Large intestine (tissue), 3 donors: ENCODE results near the gene DCTN1. TPM values are rescaled to one million over a fixed set of nuclear protein-coding genes. Genes with fewer than 3 reads are reported as not detected.

Source experiments
- DNase-seq, 2 donors: peaks; one replicate each; pipeline versions ENCODE4 v3.0.0 to v3.0.0-alpha.2; 2013
- H3K27ac ChIP-seq: one replicate; pipeline ENCODE4 v1.5.1; 2013; ENCODE audit warnings: low read length
- H3K27me3 ChIP-seq: 2 replicates; pipeline ENCODE4 v1.6.1; 2013; ENCODE audit warnings: low read length; ENCODE audit not compliant: control insufficient read depth, insufficient read depth
- H3K36me3 ChIP-seq: 2 replicates; pipeline ENCODE4 v1.6.1; 2013; ENCODE audit warnings: low read length; ENCODE audit not compliant: control insufficient read depth, insufficient read depth
- H3K4me1 ChIP-seq: one replicate; pipeline ENCODE4 v1.6.1; 2013; ENCODE audit warnings: low read length; ENCODE audit not compliant: control insufficient read depth, insufficient read depth
- H3K4me3 ChIP-seq: one replicate; pipeline ENCODE4 v1.5.1; 2013; ENCODE audit warnings: low read length
- H3K9me3 ChIP-seq: one replicate; pipeline ENCODE4 v1.6.1; 2013; ENCODE audit warnings: mild to moderate bottlenecking, low read depth, low read length, moderate library complexity; ENCODE audit not compliant: control insufficient read depth
- WGBS: methylation state at CpG from one replicate; pipeline ENCODE4 v1.1.5; 2013; ENCODE audit warnings: low lambda C conversion rate; ENCODE audit not compliant: insufficient coverage; 5-methylcytosine and 5-hydroxymethylcytosine counted together
- polyA plus RNA-seq: library from polyadenylated mRNA; unstranded; fragments of 120-200 nt; gene quantifications from one replicate; pipeline ENCODE4 v1.2.1, GENCODE V29; 2013

Gene DCTN1
- polyA plus RNA-seq, 1 donor = 90.7 TPM

DNA sequence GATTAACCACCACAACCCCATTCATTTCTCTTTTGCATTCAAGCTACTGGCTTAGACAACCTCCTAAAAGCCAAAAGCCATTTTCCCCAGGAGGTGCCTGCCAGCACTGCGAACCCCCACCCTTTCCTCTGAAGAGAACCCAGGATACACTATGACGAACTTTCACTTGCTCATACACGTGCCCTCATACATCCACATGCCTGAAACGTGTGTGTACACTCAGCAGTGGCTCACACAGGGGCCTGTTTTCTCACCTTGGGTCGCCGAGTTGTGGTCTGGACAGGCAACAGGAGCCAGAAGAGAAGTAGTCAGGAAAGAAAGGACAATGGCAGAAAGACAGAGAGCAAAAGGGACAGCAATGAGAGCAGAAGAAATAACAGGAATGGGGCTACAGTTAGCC is 7.4 kb downstream of the DCTN1 start:
- H3K4me3 ChIP-seq = no peak overlapping the region
- DNase-seq = no peak
- WGBS = 91% methylated on average over 5 of the region's 6 CpGs
- H3K36me3 ChIP-seq = peaks cover 73% of the 10 kb centered on the region
- H3K27ac ChIP-seq = no peak overlapping the region
- peaks cover 11% of the 10 kb centered on the region for H3K4me1 ChIP-seq
- no peaks in the 10 kb centered on the region for H3K9me3 ChIP-seq
- no peaks in the 10 kb centered on the region for H3K27me3 ChIP-seq

DNA sequence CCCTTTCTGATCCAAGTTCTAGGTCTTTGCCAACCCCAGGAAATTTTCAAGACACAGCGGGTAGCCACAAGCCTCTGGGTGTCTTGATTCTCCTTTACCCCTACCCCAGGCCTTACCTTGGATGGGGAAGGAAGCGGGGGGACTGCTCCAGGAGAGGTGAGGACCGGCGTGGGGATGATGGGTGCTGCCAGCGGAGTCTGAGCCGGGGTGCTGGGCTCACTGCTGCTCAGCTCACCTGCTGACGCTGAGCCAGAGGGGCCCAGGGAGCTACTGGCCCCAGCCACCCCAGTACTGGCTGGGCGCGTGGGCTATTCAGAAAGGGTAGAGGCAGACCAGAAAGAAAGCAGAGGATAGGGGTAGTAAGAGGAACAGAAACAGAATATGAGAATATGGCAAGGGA is 8.7 kb downstream of the DCTN1 start:
- H3K27ac ChIP-seq = no peak overlapping the region
- peaks cover 73% of the 10 kb centered on the region for H3K36me3 ChIP-seq
- no peak for DNase-seq
- H3K4me3 ChIP-seq = no peak overlapping the region
- H3K4me1 ChIP-seq = peaks cover 11% of the 10 kb centered on the region
- 100% methylated on average over 2 of the region's 9 CpGs for WGBS
- H3K27me3 ChIP-seq = no peaks in the 10 kb centered on the region
- no peaks in the 10 kb centered on the region for H3K9me3 ChIP-seq

DNA sequence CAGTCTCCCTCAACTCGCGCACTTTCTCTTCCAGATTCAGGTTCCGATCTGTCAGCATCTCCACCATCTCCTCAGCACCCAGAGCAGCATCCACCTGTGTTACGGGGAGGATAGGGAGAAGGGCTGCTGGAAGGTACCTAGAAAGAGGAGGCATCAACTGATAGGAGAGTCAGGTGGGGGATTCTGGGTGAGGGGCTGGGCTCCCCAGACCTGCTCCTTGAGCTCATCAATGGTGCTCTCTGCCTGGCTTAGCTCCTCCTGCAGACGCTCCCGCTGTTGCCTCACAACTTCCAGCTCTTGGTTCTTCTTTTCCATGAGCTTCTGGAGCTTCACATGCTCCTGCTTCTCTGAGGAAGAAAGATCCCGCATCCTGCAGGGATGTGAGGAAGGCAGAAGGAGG is 10.1 kb downstream of the DCTN1 start:
- H3K27ac ChIP-seq = no peak overlapping the region
- WGBS = no CpG with 5 or more reads among the region's 7 CpGs
- H3K4me1 ChIP-seq = peaks cover 10% of the 10 kb centered on the region
- DNase-seq = no peak
- H3K9me3 ChIP-seq = no peaks in the 10 kb centered on the region
- peaks cover 74% of the 10 kb centered on the region for H3K36me3 ChIP-seq
- H3K27me3 ChIP-seq = no peaks in the 10 kb centered on the region
- H3K4me3 ChIP-seq = no peak overlapping the region

DNA sequence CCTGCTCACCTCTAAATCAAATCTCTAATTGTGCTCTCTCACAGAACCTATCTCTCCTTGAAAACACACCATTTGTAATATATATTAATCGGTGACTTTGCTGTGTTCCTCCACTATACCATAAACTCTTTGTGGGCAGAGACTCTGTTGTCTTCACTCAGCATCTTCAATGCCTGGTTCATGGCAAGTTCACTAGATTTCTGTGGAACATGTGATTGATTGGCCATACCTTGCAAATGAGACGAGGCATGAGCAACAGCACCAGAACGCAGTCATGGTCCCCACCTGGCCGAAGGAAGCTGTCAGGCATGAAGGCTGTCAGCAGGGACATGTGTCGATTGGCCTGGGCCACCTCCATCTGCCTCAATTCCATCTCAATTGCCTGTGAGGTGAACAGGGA is 11.6 kb downstream of the DCTN1 start:
- H3K36me3 ChIP-seq = peaks cover 89% of the 10 kb centered on the region
- H3K9me3 ChIP-seq = no peaks in the 10 kb centered on the region
- DNase-seq = no peak
- peaks cover 6% of the 10 kb centered on the region for H3K4me1 ChIP-seq
- no peaks in the 10 kb centered on the region for H3K27me3 ChIP-seq
- WGBS = no CpG with 5 or more reads among the region's 5 CpGs
- H3K27ac ChIP-seq = no peak overlapping the region
- no peak overlapping the region for H3K4me3 ChIP-seq

DNA sequence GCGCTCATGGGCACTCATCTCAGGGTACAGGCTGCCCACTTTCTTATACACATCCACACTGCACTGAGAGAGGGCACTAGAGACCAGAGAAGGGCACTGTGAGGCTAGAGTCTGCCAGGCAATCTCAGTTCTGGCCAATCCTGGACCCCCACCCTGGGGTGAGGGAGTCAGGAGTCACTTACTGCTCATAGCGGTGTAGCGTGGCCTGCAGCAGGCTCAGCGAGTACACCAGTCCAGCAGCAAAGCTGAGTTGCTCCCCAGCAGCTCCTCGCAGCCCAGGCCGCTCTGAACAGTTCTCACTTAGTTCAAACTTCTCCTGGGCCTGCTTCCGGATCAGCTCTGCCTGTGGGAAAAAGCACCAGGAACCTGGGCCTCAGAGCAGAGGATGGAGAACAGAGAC is 12.3 kb downstream of the DCTN1 start:
- peaks cover 96% of the 10 kb centered on the region for H3K36me3 ChIP-seq

DNA sequence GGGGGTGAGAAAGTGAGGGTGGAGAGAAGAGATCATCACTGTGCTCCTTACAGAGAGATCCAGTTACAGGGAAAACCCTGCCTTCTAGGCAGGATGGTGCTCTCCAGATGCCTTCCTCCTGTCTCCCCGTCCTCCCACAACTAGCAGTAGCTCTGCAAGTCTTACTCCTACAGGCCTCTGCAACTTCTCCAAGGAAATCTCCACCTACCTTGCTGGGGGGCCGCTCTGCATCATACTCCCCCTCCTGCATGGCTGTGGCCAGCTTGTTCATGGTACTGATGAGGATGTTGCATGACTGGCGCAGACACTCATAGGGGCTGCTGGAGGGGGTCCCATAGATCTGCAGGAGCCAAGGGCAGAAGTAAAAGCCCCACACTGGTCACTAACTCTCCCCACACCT is 14.1 kb downstream of the DCTN1 start:
- no peak for DNase-seq
- Histone ChIP-seq H3K4me3 (no peak overlapping the region), H3K4me1 (no peaks in the 10 kb centered on the region), H3K27me3 (no peaks in the 10 kb centered on the region), H3K36me3 (peaks cover 99% of the 10 kb centered on the region), H3K9me3 (no peaks in the 10 kb centered on the region), H3K27ac (no peak overlapping the region)
- WGBS = no CpG with 5 or more reads among the region's 3 CpGs

More for the DNA sequence above, 12.3 kb downstream of the DCTN1 start:
- no peaks in the 10 kb centered on the region for H3K9me3 ChIP-seq
- no CpG with 5 or more reads among the region's 7 CpGs for WGBS
- H3K27me3 ChIP-seq = no peaks in the 10 kb centered on the region
- no peak for DNase-seq
- H3K27ac ChIP-seq = no peak overlapping the region
- no peak overlapping the region for H3K4me3 ChIP-seq
- H3K4me1 ChIP-seq = no peaks in the 10 kb centered on the region

DNA sequence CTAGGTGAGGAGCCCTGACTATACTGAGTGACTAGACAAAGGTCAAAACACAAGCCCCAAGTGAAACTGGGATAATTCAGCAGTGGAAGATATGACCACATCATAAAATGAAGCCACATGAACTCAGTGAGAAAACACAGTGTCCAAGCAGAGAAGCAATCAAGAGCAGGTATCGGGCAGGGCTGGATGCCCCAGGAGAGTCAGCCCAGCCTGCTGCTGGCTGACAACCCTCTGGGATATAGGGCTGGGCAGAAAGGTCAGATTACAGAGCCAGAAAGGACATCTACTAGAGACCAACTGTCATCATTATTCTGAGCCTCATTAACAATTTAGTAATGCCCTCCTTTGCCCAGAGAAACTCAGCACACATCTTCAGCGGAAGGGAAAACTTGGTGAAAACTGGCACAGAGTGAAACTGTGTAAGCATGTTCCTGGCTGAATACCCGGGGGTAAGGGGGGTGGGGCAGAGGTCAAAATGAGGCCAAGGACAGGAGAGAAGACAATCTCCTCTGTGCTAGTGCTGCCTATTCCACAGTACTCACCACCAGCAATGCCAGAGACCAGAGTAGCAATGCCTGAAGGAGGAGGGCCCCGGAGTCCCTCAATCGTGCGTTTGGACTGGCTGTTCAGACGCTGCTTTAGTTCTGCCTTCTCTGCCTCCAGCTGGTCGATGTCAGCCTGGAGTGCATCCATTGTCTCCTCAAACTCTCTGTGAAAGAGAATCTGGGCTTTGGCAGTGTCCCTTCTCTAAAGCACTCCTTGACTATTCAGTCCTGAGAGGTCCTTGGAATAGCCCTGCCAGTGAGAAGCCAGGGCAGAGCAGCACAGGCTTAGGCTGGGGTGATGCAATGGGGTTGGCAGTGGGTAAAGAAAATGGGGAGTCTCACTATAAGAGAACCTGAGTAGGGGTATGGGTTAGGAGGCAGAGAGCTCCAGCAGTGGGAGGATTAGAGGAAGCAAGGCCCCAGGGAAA is 15.3 kb downstream of the DCTN1 start:
- DNase-seq = no peak
- Histone ChIP-seq H3K36me3 (peaks cover 99% of the 10 kb centered on the region), H3K9me3 (no peaks in the 10 kb centered on the region), H3K4me1 (no peaks in the 10 kb centered on the region), H3K4me3 (no peak overlapping the region), H3K27me3 (no peaks in the 10 kb centered on the region), H3K27ac (no peak overlapping the region)
- no CpG with 5 or more reads among the region's 8 CpGs for WGBS

DNA sequence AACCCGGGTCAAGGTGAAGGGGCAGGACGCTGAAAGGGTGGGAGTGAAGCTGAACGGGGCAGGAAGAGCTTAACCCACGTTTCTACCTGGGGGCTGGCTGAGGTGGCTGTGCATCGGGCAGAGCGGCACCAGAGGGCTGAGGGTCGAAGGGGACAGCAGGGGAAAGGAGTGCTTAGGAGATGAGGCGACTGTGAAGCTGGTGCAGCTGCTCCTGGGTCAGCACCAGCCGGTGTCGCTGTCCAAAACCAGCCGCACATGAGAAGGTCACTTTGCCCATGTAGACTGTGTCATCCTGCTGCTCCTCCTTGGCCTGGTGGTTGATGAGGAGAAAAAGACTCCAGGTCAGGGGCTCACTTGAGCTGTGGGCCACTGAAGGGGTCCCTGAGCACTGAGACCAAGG is 18.8 kb downstream of the DCTN1 start:
- DNase-seq = no peak
- WGBS = no CpG with 5 or more reads among the region's 11 CpGs
- H3K27ac ChIP-seq = no peak overlapping the region
- H3K27me3 ChIP-seq = no peaks in the 10 kb centered on the region
- H3K36me3 ChIP-seq = peaks cover 90% of the 10 kb centered on the region
- no peak overlapping the region for H3K4me3 ChIP-seq
- H3K4me1 ChIP-seq = no peaks in the 10 kb centered on the region
- no peaks in the 10 kb centered on the region for H3K9me3 ChIP-seq

DNA sequence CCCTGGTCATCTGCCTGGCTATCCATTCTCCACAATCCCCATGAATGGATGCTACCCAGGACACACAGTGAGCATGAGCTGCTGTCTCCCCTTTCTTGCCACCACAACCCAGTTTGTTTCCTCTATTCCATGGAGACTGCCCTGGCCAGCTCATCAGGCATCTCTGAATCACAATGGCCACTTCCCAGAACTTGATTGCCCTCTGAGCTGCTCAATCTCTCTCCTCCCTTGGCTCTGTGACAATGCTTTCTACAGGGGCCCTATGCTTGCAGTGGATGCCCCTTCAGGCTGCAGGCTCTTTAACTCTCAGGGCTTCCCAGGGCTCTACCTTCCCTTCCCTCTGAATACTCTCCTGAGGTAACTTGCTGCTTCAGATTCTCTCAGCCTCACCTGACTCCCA is 22.5 kb downstream of the DCTN1 start:
- DNase-seq = no peak
- no peaks in the 10 kb centered on the region for H3K4me1 ChIP-seq
- no peak overlapping the region for H3K27ac ChIP-seq
- no peaks in the 10 kb centered on the region for H3K9me3 ChIP-seq
- H3K36me3 ChIP-seq = peaks cover 57% of the 10 kb centered on the region
- no peaks in the 10 kb centered on the region for H3K27me3 ChIP-seq
- no peak overlapping the region for H3K4me3 ChIP-seq

DNA sequence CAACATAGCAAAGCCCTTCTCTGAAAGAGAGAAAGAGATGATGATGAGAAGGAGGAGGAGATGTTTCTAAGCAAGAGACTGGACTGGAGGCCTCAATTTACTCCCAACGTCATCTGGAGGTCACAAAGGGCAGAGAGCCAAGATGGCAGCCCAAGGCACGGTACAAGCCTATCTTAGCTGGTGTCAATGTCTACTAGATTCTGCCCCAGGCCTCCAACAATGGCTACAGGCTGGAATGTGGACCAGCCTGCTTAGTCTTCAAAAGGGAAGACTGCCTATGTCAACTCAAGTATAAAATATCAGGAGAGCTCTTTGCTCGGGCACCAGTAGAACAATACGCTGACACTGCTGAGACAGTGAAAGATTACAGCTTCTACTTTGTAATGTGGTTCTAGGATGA is 30.2 kb downstream of the DCTN1 start:
- WGBS = 100% methylated on average over 1 of the region's 4 CpGs
- H3K4me1 ChIP-seq = no peaks in the 10 kb centered on the region
- H3K27me3 ChIP-seq = no peaks in the 10 kb centered on the region
- no peaks in the 10 kb centered on the region for H3K9me3 ChIP-seq
- no peak for DNase-seq
- H3K27ac ChIP-seq = no peak overlapping the region
- H3K4me3 ChIP-seq = no peak overlapping the region
- no peaks in the 10 kb centered on the region for H3K36me3 ChIP-seq

DNA sequence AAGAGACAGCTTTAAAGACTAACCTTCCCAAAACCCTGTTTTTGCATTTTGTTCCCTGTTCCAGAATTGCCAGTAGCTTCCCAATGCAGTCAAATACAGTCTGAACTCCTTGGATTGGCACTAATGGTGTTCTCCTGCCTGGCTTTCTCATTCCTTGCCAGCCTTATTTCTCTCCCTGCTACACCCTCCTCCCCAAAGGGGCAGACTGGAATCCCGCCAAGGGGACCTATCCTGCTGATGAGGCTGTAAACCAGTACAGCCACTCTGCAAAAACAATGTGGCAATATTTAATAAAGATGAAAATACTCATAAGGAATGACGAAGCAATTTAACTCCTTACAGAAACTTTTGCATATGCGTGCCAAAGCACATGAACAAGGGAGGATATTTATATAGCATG is 32.4 kb downstream of the DCTN1 start:
- Histone ChIP-seq H3K27ac (no peak overlapping the region), H3K4me1 (no peaks in the 10 kb centered on the region), H3K4me3 (no peak overlapping the region), H3K9me3 (no peaks in the 10 kb centered on the region), H3K27me3 (no peaks in the 10 kb centered on the region), H3K36me3 (no peaks in the 10 kb centered on the region)
- no peak for DNase-seq
- WGBS = no CpG with 5 or more reads among the region's 3 CpGs
